ENCODE results near the gene LRRC47. TPM values are rescaled to one million over a fixed set of nuclear protein-coding genes. Genes with fewer than 3 reads are reported as not detected.

Gene LRRC47
- total RNA-seq, 1 experiment from 2014 or later = 35.4 TPM

Other genes starting within 250 kb of the LRRC47 start
- gene MEGF6, start 185.0 kb downstream of the LRRC47 start, total RNA-seq (2014; rRNA removed; shearing (Covaris generic)) = 8.1 and 8.7 TPM in 2 replicates
- gene TPRG1L, start 171.5 kb downstream of the LRRC47 start, total RNA-seq (2014; rRNA removed; shearing (Covaris generic)) = 19.2 and 21.7 TPM in 2 replicates
- gene WRAP73, start 146.4 kb downstream of the LRRC47 start, total RNA-seq (2014; rRNA removed; shearing (Covaris generic)) = 34.5 and 40.8 TPM in 2 replicates
- 0.86 and 2.4 TPM in 2 replicates for gene TP73, start 144.0 kb downstream of the LRRC47 start, total RNA-seq (2014; rRNA removed; shearing (Covaris generic))
- gene CCDC27, start 44.0 kb downstream of the LRRC47 start, total RNA-seq (2014; rRNA removed; shearing (Covaris generic)) = not detected in 2 replicates
- gene SMIM1, start 23.7 kb downstream of the LRRC47 start, total RNA-seq (2014; rRNA removed; shearing (Covaris generic)) = 20.1 and 26.6 TPM in 2 replicates
- gene CEP104, start 60.7 kb upstream of the LRRC47 start, total RNA-seq (2014; rRNA removed; shearing (Covaris generic)) = 6.0 and 17.5 TPM in 2 replicates
- gene DFFB, start 61.0 kb upstream of the LRRC47 start, total RNA-seq (2014; rRNA removed; shearing (Covaris generic)) = 7.6 and 10.0 TPM in 2 replicates
- 40.4 and 59.1 TPM in 2 replicates for gene C1orf174, start 103.8 kb upstream of the LRRC47 start, total RNA-seq (2014; rRNA removed; shearing (Covaris generic))

All from G401 (cell line).